ELR (cell line): Measurements from ENCODE around the gene ARMH4.
A peak's percentile ranks its signal among the peaks of the same experiment; 100 is the strongest.

Experiments
- DNase-seq: peaks from one replicate; pipeline ENCODE4 v3.0.0-alpha.2; 2015; ENCODE audit warnings: low read depth

The ARMH4 gene

GRCh38 chr14:58100735-58101368 lies 51.2 kb downstream of the ARMH4 start:
- DNase-seq: peak; percentile 56

- no peak for DNase-seq
These were observed 52.3 kb downstream of the ARMH4 start for GRCh38 chr14:58099682-58100081.

GRCh38 chr14:58098507-58098906 lies 53.5 kb downstream of the ARMH4 start:
- DNase-seq: no peak

GRCh38 chr14:58096731-58097130 lies 55.3 kb downstream of the ARMH4 start:
- DNase-seq: no peak

GRCh38 chr14:58091883-58092630 lies 60.0 kb downstream of the ARMH4 start:
- no peak for DNase-seq

GRCh38 chr14:58089612-58090011 lies 62.4 kb downstream of the ARMH4 start:
- DNase-seq: no peak

- no peak for DNase-seq
These were observed 63.1 kb downstream of the ARMH4 start for GRCh38 chr14:58088961-58089360.

- no peak for DNase-seq
These were observed 66.1 kb downstream of the ARMH4 start for GRCh38 chr14:58085877-58086276.

GRCh38 chr14:58082491-58083098 lies 69.4 kb downstream of the ARMH4 start:
- peak; percentile 91 for DNase-seq

- DNase-seq: peak; percentile 40
These were observed 70.0 kb downstream of the ARMH4 start for GRCh38 chr14:58082011-58082410.

GRCh38 chr14:58078471-58078870 lies 73.5 kb downstream of the ARMH4 start:
- peak; percentile 22 for DNase-seq

GRCh38 chr14:58078068-58078467 lies 73.9 kb downstream of the ARMH4 start:
- peak; percentile 77 for DNase-seq

- DNase-seq: peak; percentile 29
These were observed 74.4 kb downstream of the ARMH4 start for GRCh38 chr14:58077621-58078020.

GRCh38 chr14:58073516-58073915 lies 78.5 kb downstream of the ARMH4 start:
- no peak for DNase-seq

- DNase-seq: peak; percentile 76
These were observed 79.5 kb downstream of the ARMH4 start for GRCh38 chr14:58072288-58073071.

- DNase-seq: no peak
These were observed 80.7 kb downstream of the ARMH4 start for GRCh38 chr14:58071341-58071740.

- DNase-seq: no peak
These were observed 83.7 kb downstream of the ARMH4 start for GRCh38 chr14:58068306-58068705.

GRCh38 chr14:58066115-58066514 lies 85.9 kb downstream of the ARMH4 start:
- DNase-seq: no peak

- no peak for DNase-seq
These were observed 90.4 kb downstream of the ARMH4 start for GRCh38 chr14:58061581-58061980.

GRCh38 chr14:58060898-58061297 lies 91.1 kb downstream of the ARMH4 start:
- no peak for DNase-seq

GRCh38 chr14:58060077-58060476 lies 91.9 kb downstream of the ARMH4 start:
- peak; percentile 8 for DNase-seq

GRCh38 chr14:58059126-58059525 lies 92.9 kb downstream of the ARMH4 start:
- no peak for DNase-seq
